HG02759 (cell line): ENCODE measurements around the gene TEP1.

Experiments used
- ATAC-seq: cut with Tn5 transposase; IDR thresholded peaks from one replicate; pipeline ENCODE4 v1.9.1; 2021; ENCODE audit warnings: mild to moderate bottlenecking, moderate library complexity; ENCODE audit not compliant: unreplicated experiment

TEP1 gene

DNA sequence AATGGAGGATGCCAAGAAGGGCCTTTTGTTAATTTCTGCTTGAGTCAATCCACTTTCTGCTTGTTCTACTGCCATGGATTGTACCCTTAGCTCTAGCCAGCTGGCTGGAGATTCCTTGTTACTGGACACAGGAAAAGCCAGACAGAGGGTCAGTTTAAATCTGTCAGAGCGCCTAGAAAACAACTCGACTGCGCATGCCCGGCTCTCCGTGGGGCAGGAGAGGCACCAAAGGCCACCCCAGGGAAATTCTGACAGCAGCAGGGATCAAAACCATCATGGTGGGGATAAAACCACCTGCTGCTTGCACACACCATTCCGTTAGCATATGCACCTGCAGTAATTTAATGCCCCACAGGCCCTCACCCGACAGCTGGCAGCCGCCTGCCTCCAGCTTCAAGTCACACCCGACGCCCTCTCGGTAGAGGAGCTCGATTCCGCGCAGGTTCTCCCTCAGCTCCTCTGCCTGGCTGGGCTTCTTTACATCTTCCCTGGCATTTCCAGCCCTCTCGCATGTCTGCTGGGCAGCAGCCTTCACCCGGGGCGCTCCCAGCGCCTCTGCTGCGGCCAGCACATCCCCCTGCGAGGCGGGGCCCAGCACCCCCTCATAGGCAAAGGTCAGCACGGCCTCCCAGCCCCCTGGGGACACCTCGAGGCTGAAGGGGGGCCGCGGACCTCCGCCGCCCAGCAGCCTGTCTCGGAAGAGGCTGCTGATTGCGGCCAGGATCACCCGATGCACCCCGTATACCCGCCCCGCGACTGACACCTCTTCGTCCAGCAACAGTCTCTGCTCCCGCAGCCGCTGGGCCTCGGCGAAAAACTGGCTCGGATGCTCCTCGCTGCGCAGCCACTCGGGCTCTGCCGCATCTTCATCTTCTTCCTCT is 21.6 kb upstream of the TEP1 start:
- ATAC-seq, result no peak

DNA sequence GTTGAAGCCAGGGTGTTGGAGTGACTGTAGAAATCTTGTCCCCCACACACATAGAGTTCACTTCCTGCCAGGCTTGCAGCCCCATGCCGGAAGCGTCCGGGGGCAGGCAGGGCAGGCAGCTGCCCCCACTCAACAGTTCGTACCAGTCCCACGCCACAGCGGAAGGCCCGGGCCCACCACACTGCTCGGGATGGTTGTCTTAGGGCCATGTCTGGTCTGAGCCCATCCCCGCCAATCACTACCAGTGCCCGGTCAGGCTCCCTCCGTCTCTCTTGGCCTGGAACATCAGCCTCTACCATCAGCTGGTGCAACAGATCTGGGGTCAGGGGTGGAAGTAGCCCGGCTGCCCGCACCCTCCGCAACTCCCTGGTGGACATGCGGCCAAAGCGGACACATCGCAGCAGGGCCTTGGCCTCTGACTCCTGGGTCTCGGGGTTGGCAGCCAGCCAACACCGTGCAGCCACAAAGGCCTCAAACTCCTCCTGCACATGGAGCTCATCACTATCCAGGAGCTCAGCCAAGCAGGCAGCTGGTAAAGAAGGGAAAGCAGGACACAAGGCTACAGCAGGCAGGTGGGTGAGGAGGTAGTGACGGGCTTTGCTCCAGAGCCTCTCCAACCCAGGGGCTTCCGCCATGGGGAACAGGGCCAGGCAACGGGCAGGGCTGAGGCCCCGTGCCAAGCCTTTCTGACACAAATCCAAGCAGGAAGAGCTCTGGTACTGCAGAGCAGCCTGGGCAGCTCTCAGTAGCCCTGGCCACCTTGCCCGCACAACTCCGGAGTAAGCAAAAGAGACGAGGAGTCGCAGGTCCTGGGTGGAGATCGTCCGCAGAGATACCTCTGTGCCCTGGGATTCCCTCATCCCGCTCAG is 16.7 kb upstream of the TEP1 start:
- no peak for ATAC-seq

DNA sequence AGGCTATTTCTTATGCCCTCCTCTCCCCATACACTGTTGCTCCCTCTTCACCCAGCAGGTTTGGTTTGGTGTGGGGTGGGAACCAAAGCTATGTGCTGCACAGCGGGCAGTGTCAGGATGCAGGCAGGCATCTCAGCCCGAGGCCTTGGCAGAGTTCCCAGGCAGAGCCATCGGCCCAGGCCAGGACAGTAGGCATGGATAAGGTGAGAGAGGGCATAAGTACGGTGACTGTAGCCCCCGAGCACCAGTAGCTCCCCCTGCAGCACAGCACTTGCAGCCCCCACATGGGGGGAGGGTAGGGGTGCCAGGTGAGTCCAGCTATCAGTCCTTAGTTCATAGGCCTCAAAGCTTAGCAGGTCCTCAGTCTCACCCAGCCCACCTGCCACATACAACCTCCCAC is 15.5 kb upstream of the TEP1 start:
- no peak for ATAC-seq

DNA sequence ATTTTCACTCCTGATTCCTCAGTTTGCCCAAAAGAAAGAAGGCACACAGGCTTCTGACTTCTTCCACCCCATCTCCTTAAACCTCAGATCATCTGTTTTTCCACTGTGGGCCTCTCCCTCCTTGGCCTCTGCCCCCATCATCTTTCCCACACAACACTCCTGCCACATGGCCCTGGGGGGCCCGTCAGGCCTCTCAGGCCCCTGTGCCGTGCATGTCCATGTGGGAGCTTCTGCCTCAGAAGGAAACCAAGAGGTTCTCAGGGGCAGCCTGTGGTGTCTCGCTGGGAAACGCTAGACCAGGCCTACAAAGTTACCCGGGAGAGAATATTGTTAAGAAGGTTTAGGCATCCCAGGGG is 14.7 kb upstream of the TEP1 start:
- ATAC-seq, result peak; percentile 49

DNA sequence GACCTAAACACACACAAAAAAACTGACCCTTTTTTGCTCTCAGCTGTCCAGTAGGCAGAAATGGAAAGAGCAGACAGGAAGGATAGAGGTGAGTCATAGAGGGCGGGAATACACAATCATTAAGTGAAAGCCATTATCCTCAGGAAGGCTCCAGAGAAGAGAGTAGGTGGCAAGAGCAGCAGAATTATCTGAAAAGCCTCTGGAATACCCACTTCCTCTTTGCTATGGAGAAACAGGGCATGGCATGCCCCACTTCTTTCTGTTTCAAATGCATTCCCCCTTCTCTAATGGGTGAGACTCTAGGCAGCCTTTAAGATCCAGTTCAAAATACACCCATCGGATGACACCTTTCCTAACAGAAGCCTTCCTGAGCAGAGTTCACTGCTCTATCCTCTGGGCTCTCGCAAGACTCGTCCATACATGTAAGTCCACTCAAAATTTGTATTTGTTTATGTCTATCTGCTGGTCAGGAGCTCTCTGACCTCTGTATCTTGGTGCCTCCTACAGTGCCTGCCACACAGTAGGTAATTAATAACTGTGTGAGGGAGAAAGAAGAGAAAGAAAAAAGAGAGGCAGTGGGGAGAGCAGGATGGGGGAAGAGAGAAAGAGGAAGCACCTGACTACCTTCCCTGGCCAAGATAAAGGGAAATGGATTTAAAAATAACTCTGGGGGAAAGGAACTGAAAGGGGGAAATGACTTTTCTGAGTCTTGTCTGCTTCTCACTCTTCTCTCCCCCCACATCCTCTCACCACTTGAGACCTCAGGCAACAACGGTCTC is 14.1 kb upstream of the TEP1 start:
- peak; percentile 79 for ATAC-seq

DNA sequence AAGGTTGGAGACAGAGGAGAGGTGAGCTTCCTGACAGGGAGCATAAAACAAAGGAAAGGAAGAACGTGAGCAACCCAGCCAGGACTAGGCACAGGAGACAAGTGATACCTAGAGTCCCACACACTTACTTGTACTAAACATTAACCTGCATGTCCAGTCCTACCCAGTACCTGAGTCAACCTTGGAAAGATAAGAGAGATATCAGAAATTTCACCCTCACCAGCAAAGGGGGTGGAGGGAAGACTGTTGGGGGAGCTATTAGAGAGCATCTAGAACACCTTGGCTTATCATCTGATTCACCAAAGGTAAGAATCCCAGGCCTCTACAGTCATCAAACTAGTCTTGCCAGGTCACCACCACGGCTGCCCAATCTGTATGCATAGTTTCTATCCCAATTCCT is 11.6 kb upstream of the TEP1 start:
- ATAC-seq, result no peak

DNA sequence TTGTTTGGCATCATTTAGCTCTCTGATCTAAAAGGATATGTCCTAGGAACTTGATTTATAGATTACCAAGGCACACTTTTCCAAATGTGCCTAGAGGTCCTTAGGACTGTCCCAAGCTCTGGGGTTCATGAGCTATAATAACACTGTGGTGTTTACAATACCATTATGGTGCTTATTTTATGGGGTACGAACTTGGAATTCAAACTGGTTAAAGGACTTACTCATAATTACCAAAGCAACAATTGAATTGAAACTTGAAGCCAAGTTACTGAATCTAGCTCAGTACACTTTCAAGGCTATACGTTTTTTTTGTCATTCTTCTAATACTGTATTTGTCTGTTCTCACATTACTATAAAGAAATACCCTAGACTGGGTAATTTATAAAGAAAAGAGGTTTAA is 9.6 kb upstream of the TEP1 start:
- ATAC-seq, result no peak

DNA sequence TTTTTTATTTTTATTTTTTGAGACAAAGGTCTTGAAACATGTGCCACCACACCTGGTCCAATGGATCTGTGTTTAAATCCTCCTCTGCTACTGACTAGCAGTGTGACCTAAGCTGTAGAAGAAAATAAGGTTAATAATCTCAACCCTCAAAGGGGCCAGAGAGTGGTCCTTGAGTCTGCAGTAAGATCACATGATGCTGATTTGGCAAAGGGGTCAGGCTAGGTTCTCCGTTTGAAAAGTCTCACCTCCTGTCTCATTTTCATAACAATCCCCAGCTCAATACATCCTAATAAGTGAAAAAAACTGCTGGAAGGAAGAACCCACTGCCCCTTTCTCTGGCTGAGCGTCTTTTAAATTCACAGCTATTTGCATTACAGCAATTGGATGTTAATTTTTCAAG is 8.0 kb upstream of the TEP1 start:
- ATAC-seq, result no peak

DNA sequence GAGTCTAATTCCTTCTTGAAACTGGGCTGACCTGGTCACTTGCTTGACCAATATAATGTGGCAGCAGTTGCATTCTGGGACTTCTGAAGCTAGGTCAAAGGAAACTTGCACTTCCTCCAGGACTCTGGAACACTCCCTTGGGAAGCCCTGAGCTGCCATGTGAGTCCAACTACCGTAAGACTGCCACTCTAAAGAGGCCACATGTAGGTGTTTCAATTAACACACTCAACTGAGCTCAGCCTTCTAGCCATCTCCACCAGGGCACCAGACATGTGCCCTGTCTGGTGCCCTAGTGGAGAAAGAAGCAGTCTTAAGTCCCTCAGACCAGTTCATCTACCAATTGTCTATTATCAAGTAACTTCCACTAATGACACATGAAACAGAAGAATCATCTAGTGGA is 6.1 kb upstream of the TEP1 start:
- ATAC-seq, result no peak

DNA sequence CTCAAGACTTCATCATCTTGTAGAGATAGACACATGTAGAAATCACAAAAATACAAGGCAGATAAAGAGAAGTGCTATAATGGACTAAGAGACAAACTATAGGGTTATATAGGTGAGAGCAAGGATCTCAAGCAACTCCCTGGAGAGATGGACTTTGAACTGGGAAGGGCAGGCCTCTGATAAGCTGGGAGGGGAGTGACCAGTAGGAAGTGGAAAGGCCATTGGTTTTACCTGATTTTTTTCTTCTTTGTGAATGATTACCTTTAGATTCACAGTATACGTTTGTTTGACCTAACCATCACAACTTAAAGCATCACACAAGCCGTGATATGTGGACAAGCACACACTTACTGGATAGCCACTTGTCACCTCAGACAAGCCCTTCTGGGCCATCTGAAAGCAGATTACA is 5.2 kb upstream of the TEP1 start:
- ATAC-seq, result no peak

DNA sequence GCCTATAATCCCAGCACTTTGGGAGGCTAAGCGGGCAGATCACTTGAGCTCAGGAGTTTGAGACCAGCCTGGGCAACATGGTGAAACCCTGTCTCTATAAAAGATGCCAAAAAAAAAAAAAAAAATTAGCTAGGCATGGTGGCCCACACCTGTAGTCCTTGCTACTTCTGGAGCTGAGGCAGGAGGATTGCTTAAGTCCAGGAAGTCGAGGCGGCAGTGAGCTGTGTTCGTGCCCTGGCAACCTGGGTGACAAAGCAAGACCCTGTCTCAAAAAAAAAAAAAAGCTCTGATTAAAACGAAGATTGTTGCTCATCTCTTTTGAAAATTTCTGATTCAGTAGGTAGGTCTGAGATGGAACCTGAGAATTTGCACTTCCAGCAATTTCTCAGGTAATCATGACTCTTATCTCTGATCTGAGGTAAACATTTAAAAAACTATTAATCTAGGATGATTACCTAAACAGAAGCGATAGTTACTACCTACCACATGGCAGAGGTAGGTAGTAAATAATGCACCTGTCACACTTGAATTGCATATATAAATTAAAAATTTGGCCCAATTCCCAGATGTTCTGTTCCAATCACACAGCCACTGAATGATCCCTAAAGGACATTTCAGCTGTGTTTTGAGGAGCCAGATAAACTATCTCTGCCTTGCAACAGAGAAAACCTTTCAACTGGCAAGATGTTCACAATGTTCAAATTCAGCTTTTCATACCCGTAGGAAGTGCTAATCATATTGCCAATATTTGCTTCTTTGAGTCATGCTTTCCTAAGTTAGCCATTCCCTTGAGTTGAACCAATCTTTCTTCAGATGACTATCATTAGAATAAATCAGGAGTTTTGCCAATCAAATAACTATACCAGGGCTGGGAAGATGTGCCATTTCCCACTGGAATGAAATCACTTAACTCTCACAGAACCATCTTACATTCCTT is 4.2 kb upstream of the TEP1 start:
- ATAC-seq, result no peak

DNA sequence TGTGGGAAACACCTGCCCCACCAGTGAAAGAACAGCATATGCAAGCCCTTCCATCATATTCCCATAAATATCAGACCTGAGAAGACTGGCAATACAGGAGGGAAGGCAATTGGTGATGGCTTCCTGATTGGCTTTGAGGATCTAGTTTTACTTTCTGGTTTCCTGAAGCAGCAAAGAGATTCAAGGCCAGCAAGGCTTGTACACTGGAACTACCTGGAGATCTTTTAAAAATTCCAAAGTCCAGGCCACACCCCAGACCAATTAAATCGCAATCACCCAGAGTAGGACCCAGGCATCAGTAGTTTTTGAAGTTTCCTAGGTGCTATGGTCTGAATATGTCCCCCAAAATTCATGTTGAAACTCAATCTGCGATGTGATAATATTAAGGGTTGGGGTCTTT is 2.9 kb upstream of the TEP1 start:
- ATAC-seq, result no peak

DNA sequence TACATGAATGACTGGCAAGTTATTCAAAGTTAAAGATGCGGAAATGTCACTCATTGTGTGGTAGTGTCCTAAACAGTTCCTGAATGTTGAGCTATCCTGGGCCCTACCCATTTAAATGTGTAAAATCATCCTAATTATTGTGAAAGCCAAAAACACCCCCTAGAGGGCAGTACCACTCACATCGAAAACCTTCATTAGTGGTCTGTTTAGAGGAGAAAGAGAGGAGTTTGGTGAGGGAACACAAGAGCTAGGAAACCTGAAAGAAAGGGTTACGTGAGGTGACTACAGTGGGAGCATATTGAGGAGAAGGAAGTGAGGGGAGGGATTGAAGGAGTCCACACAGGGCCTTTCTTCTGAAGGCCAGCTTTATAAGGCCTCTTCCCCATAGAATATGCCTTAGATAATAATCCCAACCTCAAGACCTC is 2.5 kb upstream of the TEP1 start:
- peak; percentile 42 for ATAC-seq

DNA sequence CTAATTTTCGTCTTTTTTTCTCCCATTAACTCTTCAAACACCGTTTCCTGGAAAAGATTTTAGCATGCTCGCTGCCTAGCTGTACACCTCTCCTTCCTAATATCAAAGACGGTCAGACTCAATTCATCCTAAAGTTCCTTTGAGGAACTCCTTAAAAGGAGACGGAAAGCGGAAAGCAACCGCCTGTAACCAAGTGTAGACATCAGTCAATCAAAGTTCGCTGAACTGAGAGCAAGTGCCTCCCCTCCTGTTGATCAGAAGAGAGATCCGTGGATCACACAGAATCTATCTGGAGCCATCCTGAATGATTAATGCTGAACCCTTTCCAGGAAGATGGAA is 412 bp upstream of the TEP1 start:
- ATAC-seq, result peak; percentile 46

DNA sequence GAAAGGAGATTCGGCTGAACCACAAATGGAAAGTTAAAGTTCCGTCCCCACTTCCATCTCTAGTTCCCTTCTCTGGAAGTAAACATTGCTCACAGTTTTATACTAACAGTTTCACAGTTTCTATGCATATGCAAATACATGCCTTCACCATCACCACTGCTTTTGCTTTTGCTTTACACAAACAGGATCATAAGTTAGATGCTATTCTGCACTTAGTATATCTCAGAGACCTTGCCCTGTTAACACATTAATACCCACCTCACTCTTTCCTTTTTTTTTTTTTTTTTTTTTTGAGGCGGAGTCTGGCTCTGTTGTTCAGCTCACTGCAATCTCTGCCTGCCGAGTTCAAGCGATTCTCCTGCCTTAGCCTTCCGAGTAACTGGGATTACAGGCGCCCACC is 890 bp downstream of the TEP1 start:
- peak; percentile 44 for ATAC-seq

DNA sequence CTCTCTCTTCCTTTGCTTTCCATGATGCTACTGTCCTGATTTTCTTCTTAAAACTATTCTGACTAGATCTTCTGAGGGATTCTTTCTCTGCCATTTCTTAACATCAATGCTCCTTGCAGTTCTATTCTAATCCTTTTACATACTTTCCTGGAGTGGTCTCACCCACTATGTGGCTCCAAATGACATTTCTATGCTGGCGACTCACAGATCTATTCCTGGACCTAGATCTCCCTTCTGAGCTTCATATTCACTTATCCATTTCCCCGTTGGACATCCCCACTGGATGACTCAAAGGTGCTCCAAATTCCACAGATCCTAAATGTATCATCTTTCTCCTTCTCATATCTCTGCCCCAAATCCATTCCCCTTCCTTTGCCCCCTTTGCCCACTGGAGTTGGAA is 4.1 kb downstream of the TEP1 start:
- ATAC-seq, result no peak

DNA sequence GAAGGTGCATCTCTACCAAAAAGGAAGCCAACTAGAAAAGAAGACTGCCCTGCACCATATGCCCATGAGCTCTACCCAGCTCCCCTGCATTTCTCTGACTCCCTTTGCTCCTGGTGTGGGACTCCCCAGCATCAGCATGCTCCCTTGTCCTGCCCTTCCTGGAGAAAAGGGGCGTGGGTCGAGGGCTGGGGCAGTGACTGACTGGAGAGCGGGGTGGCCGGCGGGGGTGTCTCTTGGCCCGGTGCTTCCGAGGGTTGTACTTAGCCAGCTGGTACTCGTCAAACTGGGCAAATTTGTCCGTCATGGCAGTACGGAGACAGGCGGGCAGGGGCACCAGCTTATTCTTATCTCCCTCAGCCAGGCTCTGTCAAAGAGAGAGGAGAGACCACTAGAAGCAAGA is 9.8 kb downstream of the TEP1 start:
- ATAC-seq, result no peak

DNA sequence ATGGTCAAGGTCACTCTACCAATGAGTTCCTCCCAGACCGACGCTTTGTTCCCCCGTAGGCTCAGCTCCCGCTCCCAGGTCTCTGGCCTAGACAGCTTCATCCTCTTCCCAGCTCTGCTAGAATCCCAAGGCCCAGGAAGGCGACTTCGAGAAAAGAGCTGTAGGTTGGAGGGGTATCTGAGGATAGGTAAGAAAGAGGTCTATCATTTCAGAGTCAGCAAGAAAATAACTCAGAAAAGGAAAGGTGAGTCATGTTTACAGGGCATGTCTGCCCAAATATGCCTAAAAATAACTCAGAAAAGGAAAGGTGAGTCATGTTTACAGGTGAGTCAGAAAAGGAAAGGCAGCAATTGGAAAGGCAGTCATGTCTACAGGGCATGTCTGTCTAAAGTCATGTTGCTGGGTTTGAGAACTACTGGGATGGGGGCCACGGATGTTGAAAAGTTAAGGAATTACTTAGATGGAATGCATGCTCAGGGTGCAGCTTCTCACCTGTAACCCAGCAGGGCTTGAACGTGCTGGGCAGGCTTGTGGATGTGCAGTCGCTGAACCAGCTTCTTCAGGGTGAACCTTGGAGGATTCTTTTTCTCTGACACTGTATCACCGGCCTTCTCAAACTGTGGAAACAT is 12.2 kb downstream of the TEP1 start:
- ATAC-seq, result no peak

DNA sequence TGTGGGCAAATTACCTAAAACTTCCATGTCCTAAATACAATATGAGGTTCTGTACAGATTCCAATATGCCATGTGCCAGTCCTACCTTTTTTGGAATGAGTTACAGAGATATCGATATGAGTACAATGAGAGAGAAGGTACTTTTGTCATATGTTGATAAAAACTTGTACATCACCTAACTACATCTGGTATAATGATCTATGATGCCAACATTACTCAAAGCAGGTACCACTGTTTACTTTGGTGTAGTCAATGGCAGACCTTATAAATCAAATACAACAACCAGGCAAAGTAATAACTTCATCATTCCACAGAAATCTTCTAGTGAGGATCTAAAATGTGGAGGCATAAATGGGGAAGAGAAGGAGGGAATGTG is 12.7 kb downstream of the TEP1 start:
- ATAC-seq, result no peak

DNA sequence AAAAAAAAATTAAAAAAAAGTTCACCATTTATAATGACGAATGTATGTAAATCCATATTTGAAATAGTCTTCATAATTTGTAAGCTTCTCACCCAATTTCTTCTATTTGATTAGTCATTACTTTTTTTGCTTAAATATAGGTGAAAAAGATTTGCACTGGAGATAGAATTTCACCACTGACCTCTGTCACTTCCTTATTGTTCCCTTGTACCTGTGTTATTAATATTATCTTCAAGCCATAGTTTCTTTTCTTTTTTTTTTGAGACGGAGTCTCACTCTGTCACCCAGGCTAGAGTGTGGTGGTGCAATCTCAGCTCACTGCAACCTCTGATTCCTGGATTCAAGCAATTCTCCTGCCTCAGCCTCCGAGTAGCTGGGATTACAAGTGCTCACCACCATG is 15.8 kb downstream of the TEP1 start:
- no peak for ATAC-seq
